ENCODE data around the gene CLCF1.
A peak's percentile ranks its signal among the peaks of the same experiment; 100 is the strongest.

The CLCF1 gene

GRCh38 chr11:67356387-67356863 lies 17.0 kb downstream of the CLCF1 start:
- DNase-seq (ENCODE audit: low read depth in 2 of 2), result no peak

- no peak for DNase-seq (ENCODE audit: low read depth in 2 of 2)
These were observed 17.5 kb downstream of the CLCF1 start for GRCh38 chr11:67355794-67356386.

GRCh38 chr11:67355023-67355793 lies 18.2 kb downstream of the CLCF1 start:
- no peak for DNase-seq (ENCODE audit: low read depth in 2 of 2)

- DNase-seq (ENCODE audit: low read depth in 2 of 2), result no peak
These were observed 19.0 kb downstream of the CLCF1 start for GRCh38 chr11:67354075-67355022.

GRCh38 chr11:67353317-67354074 lies 19.9 kb downstream of the CLCF1 start, which contains the start of gene POLD4:
POLD4 (minus strand) TSS chr11:67353546; CDS start chr11:67353399, 147 bp downstream.
- peak; percentile 89 to 96 for DNase-seq (ENCODE audit: low read depth in 2 of 2)

GRCh38 chr11:67352546-67353316 lies 20.7 kb downstream of the CLCF1 start:
- no peak for DNase-seq (ENCODE audit: low read depth in 2 of 2)

- DNase-seq (ENCODE audit: low read depth in 2 of 2), result peak in 1 of 2 donors; percentile 48
These were observed 22.0 kb downstream of the CLCF1 start for GRCh38 chr11:67351275-67352005.

GRCh38 chr11:67349928-67350465 lies 23.4 kb downstream of the CLCF1 start:
- no peak for DNase-seq (ENCODE audit: low read depth in 2 of 2)

GRCh38 chr11:67349457-67349856 lies 23.9 kb downstream of the CLCF1 start:
- no peak for DNase-seq (ENCODE audit: low read depth in 2 of 2)

GRCh38 chr11:67349036-67349435 lies 24.4 kb downstream of the CLCF1 start:
- DNase-seq (ENCODE audit: low read depth in 2 of 2), result no peak

GRCh38 chr11:67347964-67348749 lies 25.2 kb downstream of the CLCF1 start:
- no peak for DNase-seq (ENCODE audit: low read depth in 2 of 2)

GRCh38 chr11:67345920-67346819 lies 27.2 kb downstream of the CLCF1 start:
- DNase-seq (ENCODE audit: low read depth in 2 of 2), result no peak

GRCh38 chr11:67345247-67345919 lies 28.0 kb downstream of the CLCF1 start:
- no peak for DNase-seq (ENCODE audit: low read depth in 2 of 2)

GRCh38 chr11:67344264-67344663 lies 29.1 kb downstream of the CLCF1 start:
- no peak for DNase-seq (ENCODE audit: low read depth in 2 of 2)

GRCh38 chr11:67337257-67337656 lies 36.1 kb downstream of the CLCF1 start:
- no peak for DNase-seq (ENCODE audit: low read depth in 2 of 2)

- no peak for DNase-seq (ENCODE audit: low read depth in 2 of 2)
These were observed 41.2 kb downstream of the CLCF1 start for GRCh38 chr11:67332081-67332691.

GRCh38 chr11:67323526-67323925 lies 49.9 kb downstream of the CLCF1 start:
- DNase-seq (ENCODE audit: low read depth in 2 of 2), result no peak

Measured in stimulated activated CD4-positive, alpha-beta T cell treated with anti-CD3 and anti-CD28 coated beads, Interleukin-15, amount 100 ng/mL, for 48 hours (primary cell).